Progenitor cell of endocrine pancreas (in vitro differentiated cells): Measurements from ENCODE around the gene WSB2. TPM values are rescaled to one million over a fixed set of nuclear protein-coding genes. Genes with fewer than 3 reads are reported as not detected.

Experiments
- DNase-seq: peaks from one replicate; pipeline ENCODE4 v3.0.0; 2021; ENCODE audit warnings: low spot score; ENCODE audit not compliant: unreplicated experiment
- H3K27ac Mint-ChIP-seq: 2 replicates; pipeline ENCODE4 v1.8.0; 2021; ENCODE audit warnings: mild to moderate bottlenecking, moderate library complexity, mixed read lengths
- H3K27me3 Mint-ChIP-seq: 2 replicates; pipeline ENCODE4 v1.8.0; 2021; ENCODE audit warnings: mixed read lengths
- H3K36me3 Mint-ChIP-seq: 2 replicates; pipeline ENCODE4 v1.8.0; 2022; ENCODE audit warnings: mixed read lengths; ENCODE audit not compliant: insufficient read depth
- H3K4me1 Mint-ChIP-seq: 2 replicates; pipeline ENCODE4 v1.8.0; 2021; ENCODE audit warnings: low read depth, mixed read lengths
- H3K4me3 Mint-ChIP-seq: 2 replicates; pipeline ENCODE4 v1.8.0; 2021; ENCODE audit warnings: low read depth, mild to moderate bottlenecking, moderate library complexity, mixed read lengths
- H3K9me3 Mint-ChIP-seq: 2 replicates; pipeline ENCODE4 v1.8.0; 2021; ENCODE audit warnings: low read depth, mixed read lengths
- CTCF ChIP-seq: fragments of 200-600 bp; sonication (generic); IDR thresholded peaks from one replicate; pipeline ENCODE4 v1.5.0; 2021; ENCODE audit warnings: antibody characterized with exemption, mild to moderate bottlenecking; ENCODE audit not compliant: unreplicated experiment
- total RNA-seq: library from RNA; stranded (reverse); gene quantifications from 2 replicates; pipeline ENCODE4 v1.2.1, GENCODE V29; 2021

The WSB2 gene
- total RNA-seq, 1 donor from 2014 or later, result 46.9 TPM

- H3K36me3 Mint-ChIP-seq, result peaks cover 5% of the 10 kb centered on the region
- peaks cover 28% of the 10 kb centered on the region for H3K4me1 Mint-ChIP-seq
- H3K9me3 Mint-ChIP-seq, result no peaks in the 10 kb centered on the region
- no peaks in the 10 kb centered on the region for H3K27me3 Mint-ChIP-seq
- TF ChIP-seq CTCF, result no peak
- no peak for DNase-seq
- H3K27ac Mint-ChIP-seq, result peak overlapping the region; percentile 95
- H3K4me3 Mint-ChIP-seq, result peak overlapping the region; percentile 89
Measured at GRCh38 chr12:118061873-118062843, 1.2 kb upstream of the WSB2 start.

GRCh38 chr12:118060301-118061010 lies 523 bp downstream of the WSB2 start:
- peak; percentile 20 for DNase-seq
- Mint-ChIP-seq H3K9me3 (no peaks in the 10 kb centered on the region), H3K36me3 (peaks cover 1% of the 10 kb centered on the region), H3K4me1 (peaks cover 30% of the 10 kb centered on the region), H3K27me3 (no peaks in the 10 kb centered on the region), H3K27ac (peak overlapping the region; percentile 89), H3K4me3 (peak overlapping the region; percentile 82)
- TF ChIP-seq CTCF, result no peak

GRCh38 chr12:118059341-118060191 lies 1.4 kb downstream of the WSB2 start:
- DNase-seq, result no peak
- TF ChIP-seq CTCF, result no peak
- Mint-ChIP-seq H3K27ac (peak overlapping the region; percentile 89), H3K27me3 (no peaks in the 10 kb centered on the region), H3K4me1 (peaks cover 30% of the 10 kb centered on the region), H3K36me3 (peaks cover 1% of the 10 kb centered on the region), H3K9me3 (no peaks in the 10 kb centered on the region), H3K4me3 (peak overlapping the region; percentile 82)

GRCh38 chr12:118058881-118059280 lies 2.1 kb downstream of the WSB2 start:
- no peak for DNase-seq
- Mint-ChIP-seq H3K9me3 (no peaks in the 10 kb centered on the region), H3K27me3 (no peaks in the 10 kb centered on the region), H3K27ac (peak overlapping the region; percentile 89), H3K4me1 (peaks cover 24% of the 10 kb centered on the region), H3K36me3 (peaks cover 1% of the 10 kb centered on the region), H3K4me3 (no peak overlapping the region)
- TF ChIP-seq CTCF, result no peak
